CD14-positive monocyte (primary cell): ENCODE data around the gene DUSP1. TPM values are rescaled to one million over a fixed set of nuclear protein-coding genes. Genes with fewer than 3 reads are reported as not detected.

Experiments
- DNase-seq, 3 donors: peaks; one replicate each; pipeline ENCODE4 v3.0.0-alpha.2; 2011 to 2022
- H2AFZ ChIP-seq: 2 replicates; pipeline ENCODE4 v1.6.0; 2012; ENCODE audit warnings: mild to moderate bottlenecking, low read depth, low read length, inconsistent platforms; ENCODE audit not compliant: insufficient read depth, poor library complexity, severe bottlenecking
- H3K27ac ChIP-seq, 2 donors: 1 replicate in 1 of 2; 2 replicates in 1 of 2; pipeline ENCODE4 v1.5.1; 2012 to 2013; ENCODE audit warnings: low read length in 2 of 2, control low read depth in 1 of 2, inconsistent platforms in 1 of 2, low read depth in 1 of 2, mild to moderate bottlenecking in 1 of 2
- H3K27me3 ChIP-seq, 2 donors: one replicate each; pipeline versions ENCODE4 v1.6.0 to v1.6.1; 2011 to 2013; ENCODE audit warnings: low read length in 2 of 2; ENCODE audit not compliant: control insufficient read depth in 2 of 2, insufficient read depth in 2 of 2
- H3K36me3 ChIP-seq, 2 donors: replicated peaks in 1 of 2; 1 replicate in 1 of 2; 2 replicates in 1 of 2; pipeline versions ENCODE4 v1.5.1 to v1.6.1; 2012 to 2013; ENCODE audit warnings: low read length in 2 of 2, control low read depth in 1 of 2, inconsistent platforms in 1 of 2, mild to moderate bottlenecking in 1 of 2; ENCODE audit not compliant: insufficient read depth in 2 of 2, control insufficient read depth in 1 of 2
- H3K4me1 ChIP-seq, 2 donors: 1 replicate in 1 of 2; 2 replicates in 1 of 2; pipeline versions ENCODE4 v1.5.1 to v1.6.1; 2012 to 2013; ENCODE audit warnings: low read length in 2 of 2, control low read depth in 1 of 2, inconsistent platforms in 1 of 2, mild to moderate bottlenecking in 1 of 2, moderate library complexity in 1 of 2; ENCODE audit not compliant: insufficient read depth in 2 of 2, control insufficient read depth in 1 of 2
- H3K4me2 ChIP-seq: replicated peaks from 2 replicates; pipeline ENCODE3; 2012; ENCODE audit warnings: low read length, moderate library complexity, mild to moderate bottlenecking; ENCODE audit not compliant: poor library complexity, severe bottlenecking; ENCODE audit errors: extremely low read depth
- H3K4me3 ChIP-seq, 3 experiments: fragments of 200-600 bp in 1 of 3; sonication (generic) in 1 of 3; replicated peaks in 1 of 3; 1 replicate in 2 of 3; 2 replicates in 1 of 3; pipeline ENCODE4 v1.5.1; 2011 to 2013; ENCODE audit warnings: low read length in 3 of 3, mild to moderate bottlenecking in 3 of 3, control low read depth in 2 of 3, low read depth in 2 of 3, inconsistent platforms in 1 of 3, moderate library complexity in 1 of 3
- H3K79me2 ChIP-seq: 2 replicates; pipeline ENCODE4 v1.6.0; 2012; ENCODE audit warnings: mild to moderate bottlenecking, control low read depth, inconsistent platforms, low read length, moderate library complexity; ENCODE audit not compliant: insufficient read depth
- H3K9ac ChIP-seq: 2 replicates; pipeline ENCODE4 v1.6.0; 2017; ENCODE audit warnings: low read length, mild to moderate bottlenecking; ENCODE audit not compliant: insufficient read depth, poor library complexity, severe bottlenecking
- H3K9me3 ChIP-seq, 2 donors: replicated peaks in 1 of 2; 1 replicate in 1 of 2; 2 replicates in 1 of 2; pipeline versions ENCODE4 v1.5.1 to v1.6.1; 2012 to 2013; ENCODE audit warnings: low read length in 2 of 2, control low read depth in 1 of 2; ENCODE audit not compliant: control insufficient read depth in 1 of 2, insufficient read depth in 1 of 2
- H4K20me1 ChIP-seq: 2 replicates; pipeline ENCODE4 v1.6.0; 2012; ENCODE audit warnings: mild to moderate bottlenecking, low read length, control low read depth, moderate library complexity; ENCODE audit not compliant: insufficient read depth
- H3K27ac Mint-ChIP-seq, 7 donors: one replicate each; pipeline ENCODE4 v1.8.0; 2020; ENCODE audit warnings: mild to moderate bottlenecking in 7 of 7, mixed read lengths in 7 of 7, moderate library complexity in 6 of 7, inconsistent platforms in 2 of 7
- H3K27me3 Mint-ChIP-seq, 3 donors: one replicate each; pipeline ENCODE4 v1.8.0; 2021 to 2022; ENCODE audit warnings: low read depth in 3 of 3, mild to moderate bottlenecking in 3 of 3, mixed read lengths in 3 of 3, moderate library complexity in 3 of 3, inconsistent platforms in 1 of 3
- H3K36me3 Mint-ChIP-seq, 2 donors: one replicate each; pipeline ENCODE4 v1.8.0; 2020; ENCODE audit warnings: mixed read lengths in 2 of 2, inconsistent platforms in 1 of 2, mild to moderate bottlenecking in 1 of 2
- H3K4me1 Mint-ChIP-seq: one replicate; pipeline ENCODE4 v1.8.0; 2020; ENCODE audit warnings: mild to moderate bottlenecking, mixed read lengths
- H3K4me3 Mint-ChIP-seq, 2 donors: one replicate each; pipeline ENCODE4 v1.8.0; 2020; ENCODE audit warnings: mild to moderate bottlenecking in 2 of 2, mixed read lengths in 2 of 2, moderate library complexity in 1 of 2
- H3K9me3 Mint-ChIP-seq, 7 donors: one replicate each; pipeline ENCODE4 v1.8.0; 2020 to 2022; ENCODE audit warnings: mixed read lengths in 7 of 7, mild to moderate bottlenecking in 6 of 7, moderate library complexity in 6 of 7, inconsistent platforms in 2 of 7
- WGBS: methylation state at CpG from one replicate; pipeline ENCODE4 v1.1.5; 2013; ENCODE audit warnings: missing lambda C conversion rate; ENCODE audit not compliant: insufficient coverage; 5-methylcytosine and 5-hydroxymethylcytosine counted together
- intact Hi-C, 2 donors: fragments of 100-400 bp; cut with micrococcal nuclease; formaldehyde crosslinking; loops; one replicate each; pipeline versions ENCODE4 v1.15.0 to v1.15.1; 2023
- polyA plus RNA-seq, 3 donors: library from polyadenylated mRNA; depleted of rRNA in 1 of 3; unstranded in 2 of 3; stranded (reverse) in 1 of 3; fragments of 300-500 nt in 2 of 3; fragments of >200 nt in 1 of 3; fragmentation: Illumina TruSeq in 2 of 3; gene quantifications; 1 replicate in 2 of 3; 2 replicates in 1 of 3; pipeline ENCODE4 v1.2.3, GENCODE V29; 2012 to 2021
- TF ChIP-seq, protein P1 (sequence below): fragments of 200-600 bp; IDR thresholded peaks from one replicate; pipeline ENCODE4 v1.8.0; 2022; ENCODE audit warnings: antibody characterized with exemption, mild to moderate bottlenecking

Gene DUSP1
- polyA plus RNA-seq, 3 donors, result 1,963 to 4,884 (median 3,954) TPM

DNA sequence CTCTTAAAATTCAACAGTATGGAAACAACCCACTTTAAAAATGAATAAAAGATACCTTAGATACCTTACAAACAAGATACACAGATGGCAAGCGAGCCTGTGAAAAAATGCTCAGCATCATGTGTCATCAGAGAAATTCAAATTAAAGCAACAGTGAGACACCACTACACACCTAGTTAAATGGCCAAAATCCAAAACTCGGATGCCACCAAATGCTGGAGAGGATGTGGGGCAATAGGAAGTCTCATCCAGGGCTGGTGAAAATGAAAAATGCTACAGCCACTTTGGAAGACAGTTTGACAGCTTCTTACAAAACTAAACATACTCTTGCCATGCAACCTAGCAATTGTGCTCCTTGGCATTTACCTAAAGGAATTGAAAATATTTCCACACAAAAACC is 17.9 kb downstream of the DUSP1 start:
- Mint-ChIP-seq H3K36me3 (no peaks in the 10 kb centered on the region), H3K4me1 (peaks cover 13% of the 10 kb centered on the region), H3K4me3 (no peak overlapping the region), H3K27me3 (peaks cover 2 to 9% (median 3%) of the 10 kb centered on the region in 3 donors), H3K27ac (no peak overlapping the region), H3K9me3 (peaks cover 0 to 13% (median 3%) of the 10 kb centered on the region in 7 donors)
- peaks cover 0 to 5% of the 10 kb centered on the region in 2 donors for H3K9me3 ChIP-seq
- WGBS, result no CpG with 5 or more reads among the region's 2 CpGs
- peaks cover 6 to 14% of the 10 kb centered on the region in 2 donors for H3K4me1 ChIP-seq
- no peak overlapping the region for H3K4me3 ChIP-seq
- no peaks in the 10 kb centered on the region for H3K27me3 ChIP-seq
- no peak overlapping the region for H2AFZ ChIP-seq
- H3K27ac ChIP-seq, result no peak overlapping the region
- H3K9ac ChIP-seq, result no peak overlapping the region
- H4K20me1 ChIP-seq, result no peaks in the 10 kb centered on the region
- H3K79me2 ChIP-seq, result no peaks in the 10 kb centered on the region
- intact Hi-C loops, result no loop called here
- H3K36me3 ChIP-seq, result no peaks in the 10 kb centered on the region
- TF ChIP-seq, protein P1, sequence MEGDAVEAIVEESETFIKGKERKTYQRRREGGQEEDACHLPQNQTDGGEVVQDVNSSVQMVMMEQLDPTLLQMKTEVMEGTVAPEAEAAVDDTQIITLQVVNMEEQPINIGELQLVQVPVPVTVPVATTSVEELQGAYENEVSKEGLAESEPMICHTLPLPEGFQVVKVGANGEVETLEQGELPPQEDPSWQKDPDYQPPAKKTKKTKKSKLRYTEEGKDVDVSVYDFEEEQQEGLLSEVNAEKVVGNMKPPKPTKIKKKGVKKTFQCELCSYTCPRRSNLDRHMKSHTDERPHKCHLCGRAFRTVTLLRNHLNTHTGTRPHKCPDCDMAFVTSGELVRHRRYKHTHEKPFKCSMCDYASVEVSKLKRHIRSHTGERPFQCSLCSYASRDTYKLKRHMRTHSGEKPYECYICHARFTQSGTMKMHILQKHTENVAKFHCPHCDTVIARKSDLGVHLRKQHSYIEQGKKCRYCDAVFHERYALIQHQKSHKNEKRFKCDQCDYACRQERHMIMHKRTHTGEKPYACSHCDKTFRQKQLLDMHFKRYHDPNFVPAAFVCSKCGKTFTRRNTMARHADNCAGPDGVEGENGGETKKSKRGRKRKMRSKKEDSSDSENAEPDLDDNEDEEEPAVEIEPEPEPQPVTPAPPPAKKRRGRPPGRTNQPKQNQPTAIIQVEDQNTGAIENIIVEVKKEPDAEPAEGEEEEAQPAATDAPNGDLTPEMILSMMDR, result no peak
- no peak for DNase-seq
- H3K4me2 ChIP-seq, result no peak overlapping the region

DNA sequence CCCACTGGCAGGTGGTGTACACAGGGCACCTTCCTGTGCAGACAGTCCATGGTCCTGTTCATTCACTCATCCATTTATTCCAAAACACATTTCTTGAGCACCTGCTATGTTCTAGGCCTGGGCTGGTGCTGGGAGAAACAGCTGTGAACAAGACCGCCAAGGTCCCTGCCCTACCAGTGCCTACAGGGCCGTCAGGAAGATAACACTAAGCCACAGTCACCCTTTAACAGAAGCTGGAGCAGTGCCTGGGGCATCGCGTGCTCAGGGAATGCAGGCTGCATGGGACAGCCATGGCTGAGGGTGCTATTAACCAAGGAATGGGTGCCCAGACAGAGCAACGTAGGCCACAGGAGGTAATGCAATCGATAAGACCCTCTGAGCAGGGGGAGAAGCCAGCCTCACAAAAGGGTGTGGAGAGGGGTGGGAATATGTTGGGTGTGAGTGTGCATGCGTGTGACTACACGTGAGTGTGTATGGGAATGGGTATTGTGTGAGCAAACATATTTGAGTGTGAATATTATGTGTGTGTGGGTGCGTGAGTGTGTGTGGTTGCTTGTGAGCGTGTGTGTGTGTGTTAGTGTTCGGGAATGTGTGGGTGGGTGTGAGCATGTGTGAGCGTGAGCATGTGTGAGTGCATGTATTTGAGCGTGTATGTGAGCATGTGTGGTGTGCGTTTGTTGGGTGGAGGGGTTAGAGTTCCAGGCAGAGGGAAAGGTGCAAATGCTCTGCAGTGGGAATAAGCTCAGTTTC is 19.1 kb downstream of the DUSP1 start:
- TF ChIP-seq, protein P1, result no peak
- intact Hi-C loops, result no loop called here
- peaks cover 9% of the 10 kb centered on the region for H3K4me1 Mint-ChIP-seq
- peaks cover 0 to 10% of the 10 kb centered on the region in 2 donors for H3K9me3 ChIP-seq
- no peaks in the 10 kb centered on the region for H4K20me1 ChIP-seq
- H3K4me1 ChIP-seq, result peaks cover 6 to 14% of the 10 kb centered on the region in 2 donors
- no peak overlapping the region for H3K4me3 ChIP-seq
- peak overlapping the region; percentile 7 for H3K4me2 ChIP-seq
- no peak overlapping the region for H3K27ac ChIP-seq
- H3K9ac ChIP-seq, result no peak overlapping the region
- H3K9me3 Mint-ChIP-seq, result peaks cover 3 to 20% (median 12%) of the 10 kb centered on the region in 7 donors
- DNase-seq, result no peak
- peak overlapping the region in 4 of 7 donors; percentile 11 to 79 (median 44) for H3K27ac Mint-ChIP-seq
- 83% methylated on average over 14 of the region's 14 CpGs for WGBS
- H3K27me3 ChIP-seq, result no peaks in the 10 kb centered on the region
- no peaks in the 10 kb centered on the region for H3K79me2 ChIP-seq
- no peak overlapping the region for H3K4me3 Mint-ChIP-seq
- no peaks in the 10 kb centered on the region for H3K36me3 Mint-ChIP-seq
- peaks cover 2 to 11% (median 5%) of the 10 kb centered on the region in 3 donors for H3K27me3 Mint-ChIP-seq
- H3K36me3 ChIP-seq, result no peaks in the 10 kb centered on the region
- H2AFZ ChIP-seq, result peak overlapping the region; percentile 17
